T-helper 2 cell treated with Interferon-gamma antibody and Interleukin-4, amounts not matched to agents 5 μg/mL and 100 μg/mL, for 36 hours (primary cell): Measurements from ENCODE around the gene GPR171.
"Not testable (repeated sequence)": the region's sequence is repeated elsewhere in the genome, so short reads cannot be mapped to it uniquely, and the experiment has no call there.

Experiments used
- DNase-seq: peaks from one replicate; pipeline ENCODE4 v3.0.0; 2021; ENCODE audit warnings: low spot score
- H3K27ac Mint-ChIP-seq: one replicate; pipeline ENCODE4 v1.8.0; 2021; ENCODE audit warnings: mild to moderate bottlenecking, mixed read lengths
- H3K27me3 Mint-ChIP-seq: one replicate; pipeline ENCODE4 v1.8.0; 2021; ENCODE audit warnings: low read depth, mixed read lengths
- H3K36me3 Mint-ChIP-seq: one replicate; pipeline ENCODE4 v1.8.0; 2021; ENCODE audit warnings: low read depth, mixed read lengths
- H3K4me1 Mint-ChIP-seq: one replicate; pipeline ENCODE4 v1.8.0; 2021; ENCODE audit warnings: low read depth, mixed read lengths
- H3K4me3 Mint-ChIP-seq: one replicate; pipeline ENCODE4 v1.8.0; 2022; ENCODE audit warnings: mild to moderate bottlenecking, moderate library complexity, mixed read lengths
- H3K9me3 Mint-ChIP-seq: one replicate; pipeline ENCODE4 v1.8.0; 2021; ENCODE audit warnings: mixed read lengths

GPR171 gene, protein sequence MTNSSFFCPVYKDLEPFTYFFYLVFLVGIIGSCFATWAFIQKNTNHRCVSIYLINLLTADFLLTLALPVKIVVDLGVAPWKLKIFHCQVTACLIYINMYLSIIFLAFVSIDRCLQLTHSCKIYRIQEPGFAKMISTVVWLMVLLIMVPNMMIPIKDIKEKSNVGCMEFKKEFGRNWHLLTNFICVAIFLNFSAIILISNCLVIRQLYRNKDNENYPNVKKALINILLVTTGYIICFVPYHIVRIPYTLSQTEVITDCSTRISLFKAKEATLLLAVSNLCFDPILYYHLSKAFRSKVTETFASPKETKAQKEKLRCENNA

GRCh38 chr3:151203051-151203420 lies at the start of gene GPR171:
GPR171 (minus strand) TSS chr3:151203216; CDS start chr3:151199386, 3,830 bp downstream.
- H3K27me3 Mint-ChIP-seq, result no peaks in the 10 kb centered on the region
- H3K4me1 Mint-ChIP-seq, result peaks cover 49% of the 10 kb centered on the region
- peak within 1 kb of the TSS; percentile 94 for H3K27ac Mint-ChIP-seq
- H3K4me3 Mint-ChIP-seq, result peak within 1 kb of the TSS; percentile 99
- DNase-seq, result peak; percentile 77
- H3K36me3 Mint-ChIP-seq, result peaks cover 51% of the 10 kb centered on the region
- no peaks in the 10 kb centered on the region for H3K9me3 Mint-ChIP-seq

DNA sequence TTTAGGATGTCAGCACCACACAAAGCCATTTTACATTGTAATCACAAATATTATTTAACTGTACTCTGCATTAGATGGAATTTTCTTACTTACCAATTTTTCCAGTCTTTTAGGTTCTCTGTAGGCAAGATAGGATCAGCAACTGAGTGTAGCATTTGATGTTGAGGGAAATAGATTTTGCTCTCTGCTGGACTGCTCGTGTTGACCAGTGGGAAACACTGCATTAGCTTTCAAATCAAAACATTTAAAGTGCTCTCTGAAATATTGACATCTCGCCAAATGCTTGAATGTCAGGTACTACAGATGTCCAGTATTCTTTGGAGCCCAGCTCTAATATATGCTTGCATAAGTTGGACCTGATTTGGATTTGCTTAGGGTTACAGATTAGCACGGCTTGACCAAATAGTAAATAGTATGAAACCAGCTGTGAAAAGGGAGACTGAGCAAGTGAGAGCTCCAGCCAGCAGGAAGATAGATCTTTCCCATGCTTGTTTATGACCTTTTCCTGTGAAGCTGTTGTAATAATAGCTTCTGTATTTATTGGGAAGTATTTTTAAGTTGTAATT lies 45.8 kb upstream of the GPR171 start:
- no peak for DNase-seq
- no peak overlapping the region for H3K4me3 Mint-ChIP-seq
- peaks cover 31% of the 10 kb centered on the region for H3K27me3 Mint-ChIP-seq
- no peak overlapping the region for H3K27ac Mint-ChIP-seq
- H3K4me1 Mint-ChIP-seq, result no peaks in the 10 kb centered on the region
- no peaks in the 10 kb centered on the region for H3K36me3 Mint-ChIP-seq
- no peaks in the 10 kb centered on the region for H3K9me3 Mint-ChIP-seq

GRCh38 chr3:151242006-151242405 lies 39.0 kb upstream of the GPR171 start:
- H3K4me3 Mint-ChIP-seq, result not testable (repeated sequence)

GRCh38 chr3:151236736-151237135 lies 33.7 kb upstream of the GPR171 start:
- DNase-seq, result no peak
- H3K4me3 Mint-ChIP-seq, result no peak overlapping the region
- no peaks in the 10 kb centered on the region for H3K27me3 Mint-ChIP-seq
- peaks cover 9% of the 10 kb centered on the region for H3K4me1 Mint-ChIP-seq
- no peaks in the 10 kb centered on the region for H3K9me3 Mint-ChIP-seq
- H3K27ac Mint-ChIP-seq, result no peak overlapping the region
- no peaks in the 10 kb centered on the region for H3K36me3 Mint-ChIP-seq

More at GRCh38 chr3:151242006-151242405, 39.0 kb upstream of the GPR171 start:
- not testable (repeated sequence) for H3K36me3 Mint-ChIP-seq, DNase-seq, H3K4me1 Mint-ChIP-seq, H3K27ac Mint-ChIP-seq, H3K9me3 Mint-ChIP-seq, H3K27me3 Mint-ChIP-seq

- H3K36me3 Mint-ChIP-seq, result no peaks in the 10 kb centered on the region
- H3K4me1 Mint-ChIP-seq, result peaks cover 11% of the 10 kb centered on the region
- H3K27me3 Mint-ChIP-seq, result no peaks in the 10 kb centered on the region
- H3K27ac Mint-ChIP-seq, result no peak overlapping the region
- H3K4me3 Mint-ChIP-seq, result no peak overlapping the region
- no peak for DNase-seq
- no peaks in the 10 kb centered on the region for H3K9me3 Mint-ChIP-seq
Measured at GRCh38 chr3:151236316-151236715, 33.3 kb upstream of the GPR171 start.

DNA sequence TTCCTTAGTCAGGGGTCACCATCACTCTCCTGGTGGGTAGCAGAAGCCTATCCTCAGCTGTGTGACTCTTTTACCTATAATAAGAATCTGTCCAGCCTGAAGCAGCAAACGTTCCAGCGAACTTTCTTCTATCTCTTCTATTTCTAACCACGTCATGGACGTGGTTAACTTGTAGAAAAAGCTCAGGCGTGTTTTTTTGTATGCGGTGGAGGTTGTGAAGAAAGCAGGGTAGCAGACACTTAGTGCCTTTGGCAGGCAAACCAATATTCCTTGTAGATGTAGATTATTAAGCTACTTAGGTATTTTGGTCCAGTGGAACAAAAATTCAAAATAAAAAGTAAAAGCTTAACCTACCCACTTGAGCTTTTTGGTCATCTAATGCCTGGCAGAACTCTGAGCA lies 31.8 kb upstream of the GPR171 start:
- Mint-ChIP-seq H3K4me3 (no peak overlapping the region), H3K27ac (no peak overlapping the region)

DNA sequence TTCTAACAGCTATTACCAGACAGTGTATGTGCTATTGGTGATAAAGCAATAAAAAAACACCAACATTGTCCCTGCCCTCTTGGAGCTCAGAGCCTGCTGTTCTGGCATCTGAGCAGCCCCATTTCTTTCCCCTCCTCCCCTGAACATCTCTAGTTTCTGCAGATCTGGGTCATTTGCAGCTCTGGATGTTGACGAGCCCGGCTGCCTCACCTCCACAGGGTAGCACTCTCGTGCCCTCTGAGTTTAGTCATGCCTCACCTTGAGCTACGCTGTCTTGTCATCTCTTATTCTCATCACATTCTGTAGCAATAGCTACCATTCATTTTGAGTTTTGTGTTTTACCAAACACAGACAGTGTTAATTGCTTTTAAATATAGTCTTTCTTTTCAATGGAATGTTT lies 30.0 kb upstream of the GPR171 start:
- H3K4me1 Mint-ChIP-seq, result peaks cover 21% of the 10 kb centered on the region
- H3K4me3 Mint-ChIP-seq, result no peak overlapping the region

More for the DNA sequence above, 31.8 kb upstream of the GPR171 start:
- no peaks in the 10 kb centered on the region for H3K36me3 Mint-ChIP-seq
- H3K27me3 Mint-ChIP-seq, result no peaks in the 10 kb centered on the region
- no peaks in the 10 kb centered on the region for H3K9me3 Mint-ChIP-seq
- DNase-seq, result no peak
- H3K4me1 Mint-ChIP-seq, result peaks cover 14% of the 10 kb centered on the region

GRCh38 chr3:151232403-151232802 lies 29.4 kb upstream of the GPR171 start:
- not testable (repeated sequence) for H3K36me3 Mint-ChIP-seq, H3K27me3 Mint-ChIP-seq, H3K9me3 Mint-ChIP-seq, DNase-seq, H3K27ac Mint-ChIP-seq, H3K4me3 Mint-ChIP-seq
- peaks cover 27% of the 10 kb centered on the region for H3K4me1 Mint-ChIP-seq

More for the DNA sequence above, 30.0 kb upstream of the GPR171 start:
- Mint-ChIP-seq H3K36me3 (no peaks in the 10 kb centered on the region), H3K27me3 (no peaks in the 10 kb centered on the region), H3K9me3 (no peaks in the 10 kb centered on the region), H3K27ac (peak overlapping the region; percentile 42)
- no peak for DNase-seq

- no peaks in the 10 kb centered on the region for H3K9me3 Mint-ChIP-seq
- no peaks in the 10 kb centered on the region for H3K27me3 Mint-ChIP-seq
- H3K4me1 Mint-ChIP-seq, result peaks cover 45% of the 10 kb centered on the region
- peak overlapping the region; percentile 73 for H3K27ac Mint-ChIP-seq
- H3K36me3 Mint-ChIP-seq, result no peaks in the 10 kb centered on the region
- peak overlapping the region; percentile 49 for H3K4me3 Mint-ChIP-seq
- DNase-seq, result no peak
Measured at GRCh38 chr3:151230646-151231045, 27.6 kb upstream of the GPR171 start.

GRCh38 chr3:151228666-151229040 lies 25.6 kb upstream of the GPR171 start:
- DNase-seq, result no peak
- Mint-ChIP-seq H3K4me3 (no peak overlapping the region), H3K4me1 (peaks cover 56% of the 10 kb centered on the region), H3K27me3 (no peaks in the 10 kb centered on the region), H3K9me3 (no peaks in the 10 kb centered on the region), H3K36me3 (no peaks in the 10 kb centered on the region), H3K27ac (peak overlapping the region; percentile 74)

- Mint-ChIP-seq H3K9me3 (peaks cover 3% of the 10 kb centered on the region), H3K27me3 (no peaks in the 10 kb centered on the region), H3K4me3 (peak overlapping the region; percentile 25), H3K4me1 (peaks cover 56% of the 10 kb centered on the region), H3K36me3 (no peaks in the 10 kb centered on the region), H3K27ac (peak overlapping the region; percentile 74)
- peak; percentile 72 for DNase-seq
Measured at GRCh38 chr3:151227807-151228665, 25.0 kb upstream of the GPR171 start.

DNA sequence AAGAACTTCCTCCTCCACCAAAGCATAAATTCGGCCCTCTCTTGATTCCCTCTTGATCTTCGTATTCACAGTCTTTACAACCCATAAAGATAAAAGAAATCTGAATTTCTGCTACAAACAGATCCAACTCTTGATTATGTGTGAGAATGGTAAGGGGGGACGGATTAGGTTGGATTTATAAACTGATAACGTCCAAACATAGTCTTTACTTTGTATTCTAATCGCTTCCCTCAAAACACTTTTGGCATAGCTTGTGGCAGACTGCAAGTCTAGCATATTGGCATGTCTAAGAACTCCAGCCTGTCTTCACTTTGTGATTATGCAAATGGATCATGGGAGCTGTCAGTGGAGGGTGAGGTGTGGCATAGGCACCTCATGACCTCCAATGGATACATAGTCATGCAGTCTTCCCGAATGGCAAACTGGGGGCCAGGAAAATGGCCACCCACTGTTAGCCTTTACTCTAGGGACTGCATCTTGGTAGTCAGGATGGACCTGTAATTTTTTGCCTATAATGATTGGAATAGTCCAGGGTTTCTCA lies 24.3 kb upstream of the GPR171 start:
- peaks cover 10% of the 10 kb centered on the region for H3K9me3 Mint-ChIP-seq
- peaks cover 7% of the 10 kb centered on the region for H3K36me3 Mint-ChIP-seq
- DNase-seq, result no peak
- peak overlapping the region; percentile 25 for H3K4me3 Mint-ChIP-seq
- peak overlapping the region; percentile 65 for H3K27ac Mint-ChIP-seq
- no peaks in the 10 kb centered on the region for H3K27me3 Mint-ChIP-seq
- H3K4me1 Mint-ChIP-seq, result peaks cover 57% of the 10 kb centered on the region

DNA sequence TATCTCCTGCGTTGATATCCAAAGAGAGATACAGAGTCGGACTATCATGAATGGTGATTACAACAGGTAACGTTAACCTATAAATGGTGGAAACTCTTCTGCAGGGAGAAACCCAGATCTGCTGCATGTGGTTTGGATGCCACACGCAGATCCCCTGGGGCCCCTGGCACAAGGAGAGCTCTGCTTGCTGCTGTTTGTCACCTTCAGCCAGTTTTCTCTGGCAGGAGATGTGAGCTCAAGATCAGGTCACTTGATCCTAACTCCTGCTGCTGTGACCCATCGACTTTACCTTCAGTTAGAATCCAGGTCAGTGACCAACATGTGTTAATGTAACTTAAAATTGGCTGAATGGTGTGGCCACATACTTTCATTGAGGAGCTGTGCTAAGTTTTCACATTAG lies 23.8 kb upstream of the GPR171 start:
- no peak overlapping the region for H3K4me3 Mint-ChIP-seq

DNA sequence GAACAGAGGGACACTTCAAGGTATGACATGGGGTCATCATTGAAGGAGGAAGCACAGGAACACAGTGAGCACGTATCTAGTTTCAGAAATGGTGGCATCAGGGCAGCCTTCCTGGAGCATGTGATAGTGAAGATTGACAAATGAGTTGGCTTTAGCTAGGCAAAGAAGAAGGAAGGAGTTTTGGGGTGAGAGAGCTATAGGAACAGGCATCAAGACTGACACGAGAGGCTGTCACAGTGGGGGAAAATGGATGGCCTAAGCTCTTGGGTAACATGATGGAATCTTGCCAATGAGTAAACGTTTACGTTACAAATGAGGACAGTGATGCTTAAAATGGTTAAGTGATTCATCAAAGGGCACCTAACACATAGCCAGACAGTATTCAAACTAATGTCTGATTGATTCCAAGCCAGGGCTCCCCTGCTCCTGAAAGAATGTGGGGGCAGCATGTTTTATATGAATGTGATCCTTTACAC lies 23.1 kb upstream of the GPR171 start:
- Mint-ChIP-seq H3K9me3 (peaks cover 20% of the 10 kb centered on the region), H3K27ac (peak overlapping the region; percentile 65), H3K4me3 (peak overlapping the region; percentile 31), H3K4me1 (peaks cover 55% of the 10 kb centered on the region), H3K27me3 (no peaks in the 10 kb centered on the region), H3K36me3 (peaks cover 16% of the 10 kb centered on the region)
- DNase-seq, result no peak

More for the DNA sequence above, 23.8 kb upstream of the GPR171 start:
- Mint-ChIP-seq H3K9me3 (peaks cover 15% of the 10 kb centered on the region), H3K36me3 (peaks cover 12% of the 10 kb centered on the region), H3K27ac (peak overlapping the region; percentile 65), H3K4me1 (peaks cover 58% of the 10 kb centered on the region), H3K27me3 (no peaks in the 10 kb centered on the region)
- DNase-seq, result no peak
